COLO668 (cell line): ENCODE data around the gene RAPGEF5.

Source experiments
- DNase-seq: peaks from one replicate; lab custom pipeline; 2025; ENCODE audit not compliant: unreplicated experiment; lab: John Stamatoyannopoulos, UW

The RAPGEF5 gene

GRCh38 chr7:22269963-22270362, 87.0 kb downstream of the RAPGEF5 start:
- DNase-seq, result peak; percentile 94

GRCh38 chr7:22268884-22269421, 88.0 kb downstream of the RAPGEF5 start:
- DNase-seq, result no peak

DNA sequence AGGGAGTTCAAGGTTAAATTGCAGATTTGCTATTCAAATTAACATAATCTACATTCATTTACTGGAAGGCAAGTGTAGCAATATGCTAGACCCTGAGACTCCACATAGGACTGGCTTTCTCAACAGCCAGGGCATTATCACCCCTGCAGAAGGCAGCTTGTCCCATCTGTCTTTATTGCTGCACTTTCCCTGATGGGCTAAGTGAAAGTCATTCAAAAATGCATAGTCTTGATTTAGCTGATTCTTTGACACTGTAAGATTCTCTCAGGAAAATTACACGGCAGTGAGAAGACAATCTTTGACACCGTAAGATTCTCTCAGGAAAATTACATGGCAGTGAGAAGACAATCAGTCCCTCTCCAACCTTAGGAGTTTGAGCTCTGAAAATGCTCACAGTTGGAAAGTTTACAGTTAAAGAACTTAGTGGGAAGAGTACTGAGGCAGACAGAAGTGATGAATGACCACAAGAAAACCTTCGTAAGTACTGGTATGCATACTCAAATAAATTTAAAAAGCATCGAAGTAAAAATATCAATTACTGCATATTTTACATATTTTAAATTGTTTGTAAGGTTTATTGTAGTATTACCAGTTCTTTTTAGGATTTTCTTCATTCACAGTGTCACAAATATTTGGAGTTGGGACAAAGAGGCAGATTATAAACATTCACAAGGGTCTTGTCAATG, 88.9 kb downstream of the RAPGEF5 start:
- no peak for DNase-seq

- DNase-seq, result no peak
Measured at GRCh38 chr7:22262538-22262937, 94.4 kb downstream of the RAPGEF5 start.

GRCh38 chr7:22256541-22257096, 100.3 kb downstream of the RAPGEF5 start:
- DNase-seq, result no peak

GRCh38 chr7:22255834-22256233, 101.1 kb downstream of the RAPGEF5 start:
- DNase-seq, result no peak

GRCh38 chr7:22255342-22255741, 101.6 kb downstream of the RAPGEF5 start:
- no peak for DNase-seq

GRCh38 chr7:22252936-22253536, 103.9 kb downstream of the RAPGEF5 start:
- no peak for DNase-seq

- DNase-seq, result no peak
Measured at GRCh38 chr7:22252016-22252415, 104.9 kb downstream of the RAPGEF5 start.

GRCh38 chr7:22251281-22251680, 105.7 kb downstream of the RAPGEF5 start:
- no peak for DNase-seq

GRCh38 chr7:22250390-22250789, 106.6 kb downstream of the RAPGEF5 start:
- no peak for DNase-seq

- no peak for DNase-seq
Measured at GRCh38 chr7:22248111-22248809, 108.7 kb downstream of the RAPGEF5 start.

DNA sequence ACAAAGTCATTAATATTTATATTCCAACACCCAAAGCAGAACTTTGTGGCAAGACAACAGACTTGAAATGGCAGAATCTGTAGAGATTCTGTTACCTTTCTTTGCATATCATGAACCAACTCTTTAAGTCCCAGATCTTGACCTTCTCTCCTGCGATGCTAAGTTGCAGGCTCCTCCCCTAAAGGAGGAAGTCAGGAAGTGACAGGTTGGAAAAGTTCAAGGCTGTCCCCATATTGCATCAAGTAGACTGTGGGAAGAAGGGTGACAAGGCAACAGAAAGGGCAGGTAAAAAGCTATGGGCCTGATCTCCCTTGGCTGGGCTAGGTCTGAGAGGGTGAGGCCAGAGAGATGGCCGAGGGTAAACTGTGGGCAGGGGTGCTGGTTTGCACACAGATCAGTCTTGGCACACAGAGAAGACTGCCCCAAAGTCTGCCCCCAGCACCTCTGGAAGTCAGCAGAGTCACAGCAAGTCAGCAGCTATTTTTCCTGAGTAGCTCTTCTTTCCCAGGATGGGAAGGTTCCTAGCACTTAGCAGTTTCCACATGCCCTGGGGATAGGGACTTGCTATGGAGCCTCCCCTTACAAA, 115.1 kb downstream of the RAPGEF5 start:
- no peak for DNase-seq

- DNase-seq, result no peak
Measured at GRCh38 chr7:22240904-22241571, 115.9 kb downstream of the RAPGEF5 start.

DNA sequence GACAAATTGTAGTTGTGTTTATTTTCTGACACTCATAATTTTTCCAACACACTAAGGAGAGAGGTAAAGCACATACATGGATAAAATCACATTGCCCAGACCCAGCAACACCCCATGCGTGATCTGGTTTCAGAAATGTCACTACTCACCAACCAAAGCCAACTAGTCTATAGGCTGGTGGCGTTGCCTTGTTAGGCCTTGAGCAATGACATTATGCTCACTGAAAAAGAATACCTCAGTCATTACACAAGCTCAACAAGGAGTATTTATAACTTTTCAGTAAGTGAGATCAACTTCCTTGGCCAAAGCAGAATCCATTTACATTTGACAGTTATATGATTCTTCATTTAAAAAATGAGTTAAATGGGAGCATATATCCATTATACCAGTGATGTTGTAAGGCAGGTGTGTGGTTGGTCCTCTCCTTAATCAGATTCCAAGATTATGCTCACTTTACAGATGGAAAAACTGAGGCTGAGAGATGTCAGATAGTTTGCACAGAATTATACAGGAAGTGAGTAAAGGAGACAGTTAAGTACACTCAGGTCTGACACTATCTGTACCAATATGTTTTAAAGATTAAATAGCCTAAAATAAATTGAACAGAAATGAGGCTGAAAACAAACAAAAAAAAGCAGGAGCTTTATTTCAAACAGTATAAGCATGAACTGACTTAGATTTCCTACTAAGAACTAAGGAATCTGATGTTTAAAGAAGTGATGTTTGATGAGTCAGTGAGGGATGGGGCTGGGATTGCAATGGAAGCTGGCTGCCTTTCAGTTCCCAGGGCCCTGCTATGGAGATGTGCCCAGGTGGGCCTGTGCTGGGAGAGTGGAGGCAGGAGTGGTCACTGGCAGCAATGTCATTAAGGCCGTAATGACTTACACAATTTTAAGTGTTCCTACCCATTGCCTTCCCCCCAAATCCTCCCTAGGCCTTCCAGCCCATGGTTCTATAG, 118.3 kb downstream of the RAPGEF5 start:
- no peak for DNase-seq

- no peak for DNase-seq
Measured at GRCh38 chr7:22235134-22235533, 121.8 kb downstream of the RAPGEF5 start.

GRCh38 chr7:22234227-22234626, 122.7 kb downstream of the RAPGEF5 start:
- no peak for DNase-seq

DNA sequence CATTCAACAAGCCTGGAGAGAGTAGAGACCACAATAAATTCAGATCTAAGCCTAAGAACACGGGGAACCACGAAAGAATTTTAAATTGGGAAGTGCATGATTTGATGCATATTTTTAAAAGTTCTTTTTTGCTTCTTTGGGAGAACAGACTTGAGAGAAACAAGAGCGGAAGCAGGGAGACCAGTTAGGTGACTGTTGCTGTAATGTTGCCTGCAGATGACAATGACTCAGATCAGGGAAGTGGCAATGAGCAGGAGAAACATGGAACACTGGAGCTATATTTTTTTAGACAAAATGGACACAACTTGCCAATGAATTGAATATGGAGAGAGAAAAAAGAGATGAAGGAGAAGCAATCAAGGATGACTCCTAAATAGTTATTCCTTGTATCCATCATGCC, 125.1 kb downstream of the RAPGEF5 start:
- no peak for DNase-seq

GRCh38 chr7:22231141-22231540, 125.8 kb downstream of the RAPGEF5 start:
- no peak for DNase-seq

GRCh38 chr7:22230238-22230637, 126.7 kb downstream of the RAPGEF5 start:
- DNase-seq, result no peak
